NCI-H128 (cell line): ENCODE results near the gene SP3.

ENCODE experiments used
- DNase-seq: peaks from one replicate; lab custom pipeline; 2025; ENCODE audit not compliant: unreplicated experiment; lab: John Stamatoyannopoulos, UW

The SP3 gene

DNA sequence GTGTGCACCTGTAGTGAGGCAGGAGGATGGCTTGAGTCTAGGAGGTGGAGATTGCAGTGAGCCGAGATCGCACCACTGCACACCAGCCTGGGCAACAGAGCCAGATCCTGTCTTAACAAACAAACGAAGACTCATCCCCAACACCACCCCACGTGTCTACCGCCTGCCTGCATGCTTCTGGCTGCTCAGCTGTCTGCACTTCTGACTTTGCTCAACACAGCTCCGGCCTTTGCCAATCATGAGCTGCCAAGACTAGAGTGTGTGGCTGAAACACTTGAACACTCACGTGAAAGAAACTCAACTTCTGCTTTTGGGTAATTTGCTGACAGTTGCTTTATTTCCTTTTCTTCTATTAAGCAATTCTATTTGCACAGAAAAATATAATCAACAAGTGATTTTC, 32.1 kb upstream of the SP3 start:
- no peak for DNase-seq

- DNase-seq, result no peak
Measured at GRCh38 chr2:173996766-173997165, 31.6 kb upstream of the SP3 start.

- DNase-seq, result no peak
Measured at GRCh38 chr2:173993459-173993858, 28.3 kb upstream of the SP3 start.

DNA sequence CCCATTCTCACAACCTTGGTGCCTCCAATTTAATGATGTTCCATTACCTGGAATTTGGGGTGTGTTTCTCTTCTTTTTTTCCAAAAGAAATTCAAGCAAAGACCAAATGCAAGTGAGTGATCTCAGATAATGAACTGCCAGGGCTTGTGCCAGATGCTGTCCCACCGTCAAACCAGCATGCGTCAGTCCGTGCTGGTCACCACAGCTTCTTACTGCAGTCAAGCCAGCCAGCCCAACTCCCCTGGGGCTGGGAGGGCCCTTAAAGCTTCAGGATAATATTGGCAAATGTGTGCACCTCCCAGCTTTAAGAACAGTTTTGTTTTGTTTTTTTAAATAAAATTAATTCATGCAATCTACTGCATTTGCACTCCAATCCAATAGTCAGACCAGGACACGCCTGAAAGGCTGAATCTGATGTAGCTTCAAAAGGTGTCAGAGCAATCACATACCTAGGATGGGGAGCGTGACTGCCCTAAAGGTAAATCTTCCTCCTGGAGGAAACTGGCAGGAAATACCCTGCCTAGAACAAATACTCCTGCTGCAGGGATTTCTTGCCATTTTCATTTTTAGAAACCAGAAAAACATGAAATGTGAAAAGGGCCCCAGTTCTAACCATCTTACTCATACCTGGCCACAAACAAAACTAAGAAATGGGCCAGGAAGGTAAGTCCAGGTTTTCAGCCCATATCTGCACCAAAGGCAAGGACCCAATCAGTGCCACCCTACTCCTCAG, 26.8 kb upstream of the SP3 start:
- DNase-seq, result no peak

GRCh38 chr2:173990970-173991819, 26.0 kb upstream of the SP3 start:
- no peak for DNase-seq

DNA sequence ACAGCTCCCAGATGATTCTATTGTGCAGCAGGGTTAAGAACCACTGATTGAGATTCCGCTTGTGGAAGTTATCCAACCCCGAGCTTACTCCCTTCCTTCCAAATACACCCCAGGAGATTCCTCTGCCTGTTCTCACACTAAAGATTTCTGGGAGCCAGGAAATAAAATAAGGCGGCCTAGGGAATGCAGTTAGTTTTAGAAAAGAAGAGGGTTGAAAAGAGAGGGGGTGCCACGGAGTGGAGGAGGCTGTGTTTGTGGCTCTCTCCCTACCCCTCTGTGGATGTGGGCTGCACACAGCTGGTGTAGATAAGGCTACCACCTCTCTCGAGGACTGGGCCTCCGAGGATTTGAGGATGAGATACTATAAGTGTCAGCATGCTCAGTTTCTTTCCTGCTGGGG, 25.1 kb upstream of the SP3 start:
- no peak for DNase-seq

GRCh38 chr2:173989884-173990215, 24.7 kb upstream of the SP3 start:
- no peak for DNase-seq

- no peak for DNase-seq
Measured at GRCh38 chr2:173989160-173989883, 24.1 kb upstream of the SP3 start.

GRCh38 chr2:173986805-173987204, 21.6 kb upstream of the SP3 start:
- DNase-seq, result no peak

DNA sequence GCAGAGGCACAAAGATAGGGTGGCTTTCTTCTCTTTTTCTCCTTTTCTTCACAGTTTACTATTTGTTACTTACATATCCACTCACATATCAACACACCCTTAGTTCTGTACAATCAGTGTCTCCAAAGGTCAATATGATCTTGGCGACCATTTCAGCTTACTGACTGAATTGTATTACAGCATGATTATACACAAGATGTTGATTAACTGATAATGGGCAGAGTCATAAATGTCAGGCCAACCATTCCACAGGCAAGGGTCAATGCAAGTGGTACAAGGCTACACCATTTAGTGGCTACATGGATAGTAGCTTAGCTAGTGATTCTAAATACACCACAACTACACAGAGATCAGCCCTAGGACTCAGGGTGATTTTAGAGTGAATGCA, 20.4 kb upstream of the SP3 start:
- no peak for DNase-seq

DNA sequence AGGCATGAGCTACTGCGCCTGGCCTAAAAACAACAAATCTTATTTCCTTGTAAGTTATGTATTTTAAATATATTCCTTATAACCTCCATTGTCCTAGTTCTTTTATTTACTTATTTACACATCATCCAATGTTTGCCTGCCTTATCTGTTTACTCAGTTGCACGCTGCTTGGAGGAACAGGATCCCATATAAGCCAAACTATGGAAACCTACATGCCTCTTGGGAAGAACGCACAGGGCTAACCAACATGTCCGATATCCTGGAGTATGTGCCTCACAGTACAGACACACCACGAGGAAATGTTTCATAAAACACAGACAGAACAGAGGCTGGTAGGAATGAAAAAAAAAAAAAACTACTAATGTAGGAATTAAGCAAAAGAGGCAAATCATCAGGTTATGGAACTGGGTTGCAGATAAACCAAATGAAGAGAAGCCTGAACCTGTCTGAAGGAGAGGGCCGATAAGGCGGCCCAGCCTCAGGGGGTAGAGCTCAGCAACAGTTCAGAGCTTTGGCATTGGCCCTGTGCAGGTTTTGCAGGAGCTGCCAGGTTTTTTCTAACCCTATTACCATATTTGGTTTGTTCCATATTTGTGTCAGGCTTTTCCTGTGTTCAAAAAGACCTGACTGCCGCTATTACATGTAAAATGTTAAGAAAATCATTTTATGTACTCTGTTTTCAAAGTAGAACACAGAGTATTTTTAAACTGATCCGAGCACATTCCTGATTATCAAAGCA, 19.9 kb upstream of the SP3 start:
- no peak for DNase-seq

DNA sequence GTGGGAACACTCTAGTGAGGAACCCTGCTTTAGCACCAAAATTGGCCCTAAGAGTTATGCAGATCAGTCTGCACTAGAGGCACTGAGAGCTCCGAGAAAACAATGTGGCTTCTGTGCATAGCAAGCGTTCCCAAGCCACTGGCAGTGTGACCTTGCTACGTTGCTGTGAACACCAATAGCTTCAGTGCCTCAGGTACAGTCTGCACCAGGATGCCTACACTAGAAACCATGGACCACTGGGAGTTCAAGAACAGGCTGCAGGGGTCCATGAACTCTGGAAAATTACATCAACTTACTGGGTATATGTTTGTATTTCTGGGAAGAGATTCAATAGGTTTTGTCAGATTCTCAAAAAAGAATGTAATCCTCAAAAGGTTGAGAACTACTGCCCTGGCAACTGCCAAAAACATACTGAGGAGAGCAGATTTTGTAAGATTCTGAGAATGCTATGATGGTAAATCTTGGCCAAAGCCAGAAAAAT, 18.3 kb upstream of the SP3 start:
- DNase-seq, result no peak

DNA sequence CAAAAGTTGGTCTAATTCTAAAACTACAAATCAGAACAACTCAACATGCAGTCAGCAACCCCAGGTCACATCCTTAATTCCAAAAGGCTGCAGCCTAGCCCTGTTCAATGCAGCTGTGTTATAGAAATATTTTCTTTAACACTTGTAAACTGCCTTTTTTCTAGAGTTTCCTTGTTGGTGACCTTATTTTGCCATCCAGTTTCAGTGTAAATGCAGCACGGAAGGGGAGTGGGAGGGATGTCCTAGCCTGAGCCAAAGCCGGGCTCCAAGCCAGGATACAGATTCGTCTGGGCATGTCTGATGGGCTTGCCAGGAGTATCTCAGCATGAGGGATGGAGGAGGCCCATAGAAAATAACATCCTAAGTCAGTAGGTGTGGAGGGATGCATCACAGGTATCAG, 17.7 kb upstream of the SP3 start:
- DNase-seq, result peak; percentile 5

GRCh38 chr2:173982182-173982714, 17.1 kb upstream of the SP3 start:
- no peak for DNase-seq

DNA sequence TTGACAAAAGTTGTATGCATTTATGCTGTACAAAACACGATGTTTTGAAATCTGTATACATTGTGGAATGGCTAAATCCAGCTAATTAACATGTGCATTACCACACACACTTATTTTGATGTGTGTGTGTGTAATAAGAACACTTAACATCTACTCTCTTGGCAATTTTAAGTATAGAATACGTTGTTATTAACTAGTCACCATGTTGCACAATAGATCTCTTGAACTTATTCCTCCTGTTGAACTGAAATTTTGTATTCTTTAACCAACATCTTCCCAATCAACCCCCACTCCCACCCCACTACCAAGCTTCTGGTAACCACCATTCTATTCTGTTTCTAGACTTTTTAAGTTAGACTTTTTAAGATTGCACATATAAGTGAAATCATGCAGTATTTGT, 16.3 kb upstream of the SP3 start:
- no peak for DNase-seq

DNA sequence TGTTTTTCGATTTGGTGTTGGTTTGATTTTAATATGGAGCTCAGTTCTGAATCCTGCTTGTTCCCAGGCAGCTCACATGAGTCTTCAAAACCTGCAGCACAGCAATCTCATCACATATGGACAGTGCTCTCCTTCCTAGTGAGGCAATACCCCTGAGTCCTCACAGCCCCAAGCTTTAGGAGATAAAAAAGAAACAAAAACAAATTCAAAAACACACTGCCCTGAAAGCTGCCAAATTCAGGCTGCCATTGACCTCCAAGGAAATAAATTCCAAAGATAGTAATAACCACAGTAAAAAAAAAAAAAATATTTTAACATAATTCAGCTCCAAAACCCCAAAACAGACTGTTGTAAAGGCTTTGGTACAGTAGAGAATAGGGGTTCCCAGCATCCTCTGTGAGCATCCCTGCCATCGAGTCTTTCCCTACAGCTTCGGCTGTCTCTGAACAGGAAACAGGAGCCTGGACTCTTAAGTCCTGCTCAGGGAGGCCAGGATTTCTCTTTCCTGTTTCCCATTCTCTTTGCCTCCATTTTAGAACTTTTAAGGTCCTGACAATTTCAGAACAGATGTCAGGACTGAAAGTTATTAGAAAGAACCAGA, 14.7 kb upstream of the SP3 start:
- no peak for DNase-seq

DNA sequence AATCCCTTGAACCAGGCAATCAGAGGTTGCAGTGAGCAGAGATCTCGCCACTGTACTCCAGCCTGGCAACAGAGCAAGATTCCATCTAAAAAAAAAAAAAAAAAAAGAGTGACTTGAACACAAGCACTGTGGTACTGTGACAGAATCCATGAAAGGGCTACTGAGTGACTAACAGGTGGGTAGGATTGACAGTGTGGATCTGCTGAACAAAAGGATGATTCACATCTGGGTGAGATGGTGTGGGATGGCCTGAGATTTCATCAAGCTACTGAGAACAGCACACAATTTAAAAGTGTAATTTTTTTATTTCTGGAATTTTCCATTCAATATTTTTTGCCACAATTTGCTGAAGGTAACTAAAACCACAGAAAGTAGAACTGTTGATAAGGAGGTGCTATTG, 13.3 kb upstream of the SP3 start:
- no peak for DNase-seq

DNA sequence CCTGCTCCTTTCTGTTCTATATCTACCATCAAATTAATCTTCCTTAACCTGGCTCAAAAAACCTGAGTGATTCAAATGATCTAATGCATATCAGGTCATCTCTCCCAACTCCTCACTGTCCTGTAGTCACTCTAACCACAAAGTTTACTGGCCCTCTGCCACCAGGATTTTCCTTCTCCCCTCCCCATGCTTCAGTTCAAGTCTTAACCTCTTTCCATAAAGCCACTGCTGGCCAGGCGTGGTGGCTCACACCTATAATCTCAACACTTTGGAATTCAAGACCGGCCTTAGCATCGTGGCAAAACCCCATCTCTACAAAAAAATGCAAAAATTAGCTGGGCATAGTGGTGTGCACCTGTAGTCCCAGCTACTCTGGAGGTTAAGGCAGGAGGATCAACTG, 7.5 kb upstream of the SP3 start:
- no peak for DNase-seq

GRCh38 chr2:173972165-173972564, 7.0 kb upstream of the SP3 start:
- DNase-seq, result no peak

- no peak for DNase-seq
Measured at GRCh38 chr2:173970516-173970924, 5.3 kb upstream of the SP3 start.

DNA sequence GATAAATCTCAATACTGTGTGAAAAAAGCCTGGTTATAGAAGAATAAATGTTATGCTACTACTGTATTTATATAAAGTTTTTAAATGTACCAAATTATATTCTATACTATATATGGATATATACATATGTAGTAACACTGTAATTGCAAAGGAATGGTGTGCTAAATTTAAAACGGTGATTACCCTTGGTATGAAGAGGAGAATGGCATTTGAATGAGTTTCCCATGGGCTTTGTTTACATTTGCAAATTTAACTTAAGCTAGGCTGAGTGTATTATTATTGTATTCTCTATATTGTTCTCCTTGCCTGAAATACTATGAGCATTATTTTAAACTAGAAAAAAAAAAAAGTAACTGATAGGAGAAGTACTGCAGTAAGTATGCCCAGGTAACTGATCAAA, 4.7 kb upstream of the SP3 start:
- no peak for DNase-seq
